ENCODE data around the gene PPP1R9A.

The PPP1R9A gene

DNA sequence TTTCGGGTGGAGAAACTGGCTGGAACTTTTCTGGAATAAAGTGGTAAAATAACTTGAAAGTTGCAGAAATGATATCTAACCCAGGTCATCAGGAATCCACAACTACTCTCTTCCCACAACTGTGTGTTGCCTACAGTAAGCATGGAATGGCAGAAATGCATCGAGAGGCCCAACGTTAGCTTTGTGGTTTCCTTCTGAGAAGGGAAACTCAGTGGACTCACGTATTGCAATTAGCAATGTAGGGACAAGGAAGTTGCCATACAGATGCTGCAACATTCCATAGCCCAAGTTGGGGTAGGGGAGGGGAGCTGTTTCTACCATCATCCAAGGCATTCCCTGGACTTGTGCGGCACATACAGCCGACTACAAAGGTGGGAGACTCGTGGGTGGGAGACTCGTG is 415.0 kb downstream of the PPP1R9A start:
- Mint-ChIP-seq H3K27ac (no peak overlapping the region), H3K4me3 (no peak overlapping the region), H3K27me3 (ENCODE audit: low read depth) (peaks cover 10% of the 10 kb centered on the region), H3K4me1 (ENCODE audit: low read depth) (peaks cover 5% of the 10 kb centered on the region), H3K36me3 (ENCODE audit: low read depth) (no peaks in the 10 kb centered on the region), H3K9me3 (peaks cover 14% of the 10 kb centered on the region)
- DNase-seq (ENCODE audit: low spot score), result no peak

GRCh38 chr7:95322854-95323253 is 415.5 kb downstream of the PPP1R9A start:
- Mint-ChIP-seq H3K4me1 (ENCODE audit: low read depth) (peaks cover 5% of the 10 kb centered on the region), H3K4me3 (no peak overlapping the region), H3K27ac (no peak overlapping the region), H3K27me3 (ENCODE audit: low read depth) (peaks cover 10% of the 10 kb centered on the region), H3K36me3 (ENCODE audit: low read depth) (peaks cover 2% of the 10 kb centered on the region), H3K9me3 (peaks cover 15% of the 10 kb centered on the region)
- DNase-seq (ENCODE audit: low spot score), result no peak

DNA sequence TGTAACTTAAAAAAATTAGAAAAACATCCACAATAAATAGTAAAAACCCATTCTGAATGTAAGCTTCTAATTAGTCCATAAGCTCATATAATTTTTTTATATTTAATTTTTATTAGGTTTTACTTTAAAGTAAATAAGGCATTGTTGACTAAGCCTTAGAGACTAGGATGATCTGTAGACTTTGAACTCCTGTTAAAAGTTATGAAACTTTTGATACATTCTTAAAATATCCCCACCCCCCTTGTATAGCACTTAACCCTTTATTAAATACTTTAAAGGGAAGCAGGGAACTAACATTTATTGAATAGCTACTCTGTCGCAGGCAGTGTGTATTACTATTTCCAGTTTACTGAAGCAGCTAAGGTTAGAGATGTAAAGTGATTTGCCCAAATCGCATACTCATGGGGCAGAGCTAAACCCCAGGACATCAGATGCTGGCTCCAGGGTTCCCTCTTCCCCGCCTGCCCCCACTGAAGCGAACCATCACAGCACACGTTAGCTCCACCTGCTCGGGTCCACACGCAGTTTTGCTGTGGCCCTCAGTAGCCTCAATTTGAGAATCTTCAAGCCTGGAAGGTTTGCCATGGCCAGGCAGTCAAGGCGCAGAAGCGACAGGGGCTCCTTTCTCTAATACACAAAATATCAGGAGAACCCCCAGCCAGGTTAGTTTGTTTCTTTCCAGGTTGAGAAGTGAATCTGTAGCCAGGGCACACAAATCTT is 416.2 kb downstream of the PPP1R9A start:
- no peak overlapping the region for H3K27ac Mint-ChIP-seq
- DNase-seq (ENCODE audit: low spot score), result no peak
- H3K27me3 Mint-ChIP-seq (ENCODE audit: low read depth), result peaks cover 10% of the 10 kb centered on the region
- no peak overlapping the region for H3K4me3 Mint-ChIP-seq
- peaks cover 2% of the 10 kb centered on the region for H3K36me3 Mint-ChIP-seq (ENCODE audit: low read depth)
- H3K9me3 Mint-ChIP-seq, result peaks cover 15% of the 10 kb centered on the region
- H3K4me1 Mint-ChIP-seq (ENCODE audit: low read depth), result peaks cover 5% of the 10 kb centered on the region

- H3K36me3 Mint-ChIP-seq (ENCODE audit: low read depth), result peaks cover 2% of the 10 kb centered on the region
- peaks cover 15% of the 10 kb centered on the region for H3K9me3 Mint-ChIP-seq
- H3K4me3 Mint-ChIP-seq, result peak within 1 kb of the TSS; percentile 35
- H3K4me1 Mint-ChIP-seq (ENCODE audit: low read depth), result peaks cover 5% of the 10 kb centered on the region
- no peak within 1 kb of the TSS for H3K27ac Mint-ChIP-seq
- DNase-seq (ENCODE audit: low spot score), result peak; percentile 5
- peaks cover 10% of the 10 kb centered on the region for H3K27me3 Mint-ChIP-seq (ENCODE audit: low read depth)
Measured at GRCh38 chr7:95324431-95324830, 417.0 kb downstream of the PPP1R9A start, which contains the start of gene PON1. TSS of gene PON1 (minus strand) at chr7:95324532. CDS start at chr7:95324475, 57 bp downstream.

DNA sequence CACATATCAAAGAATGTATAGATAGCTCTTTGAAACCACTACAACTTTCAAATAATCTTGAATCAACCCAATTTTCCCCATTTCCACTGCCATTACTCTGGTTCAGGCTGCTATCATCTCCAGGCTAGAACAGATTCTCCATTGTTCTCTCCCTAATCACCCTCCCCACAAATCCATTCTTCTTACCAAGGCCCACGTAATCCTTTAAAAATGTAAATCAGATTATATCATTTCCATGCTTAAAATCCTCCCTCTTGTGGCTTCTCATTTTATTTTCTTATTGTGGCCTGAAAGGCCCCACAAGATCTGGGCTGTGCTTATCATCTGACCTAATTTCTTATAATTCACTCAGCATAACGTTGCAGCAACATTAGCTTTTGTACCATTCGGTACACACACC is 420.0 kb downstream of the PPP1R9A start:
- Mint-ChIP-seq H3K9me3 (peaks cover 15% of the 10 kb centered on the region), H3K27me3 (ENCODE audit: low read depth) (peaks cover 10% of the 10 kb centered on the region), H3K4me1 (ENCODE audit: low read depth) (peaks cover 17% of the 10 kb centered on the region), H3K27ac (no peak overlapping the region), H3K4me3 (no peak overlapping the region), H3K36me3 (ENCODE audit: low read depth) (peaks cover 2% of the 10 kb centered on the region)
- DNase-seq (ENCODE audit: low spot score), result no peak

DNA sequence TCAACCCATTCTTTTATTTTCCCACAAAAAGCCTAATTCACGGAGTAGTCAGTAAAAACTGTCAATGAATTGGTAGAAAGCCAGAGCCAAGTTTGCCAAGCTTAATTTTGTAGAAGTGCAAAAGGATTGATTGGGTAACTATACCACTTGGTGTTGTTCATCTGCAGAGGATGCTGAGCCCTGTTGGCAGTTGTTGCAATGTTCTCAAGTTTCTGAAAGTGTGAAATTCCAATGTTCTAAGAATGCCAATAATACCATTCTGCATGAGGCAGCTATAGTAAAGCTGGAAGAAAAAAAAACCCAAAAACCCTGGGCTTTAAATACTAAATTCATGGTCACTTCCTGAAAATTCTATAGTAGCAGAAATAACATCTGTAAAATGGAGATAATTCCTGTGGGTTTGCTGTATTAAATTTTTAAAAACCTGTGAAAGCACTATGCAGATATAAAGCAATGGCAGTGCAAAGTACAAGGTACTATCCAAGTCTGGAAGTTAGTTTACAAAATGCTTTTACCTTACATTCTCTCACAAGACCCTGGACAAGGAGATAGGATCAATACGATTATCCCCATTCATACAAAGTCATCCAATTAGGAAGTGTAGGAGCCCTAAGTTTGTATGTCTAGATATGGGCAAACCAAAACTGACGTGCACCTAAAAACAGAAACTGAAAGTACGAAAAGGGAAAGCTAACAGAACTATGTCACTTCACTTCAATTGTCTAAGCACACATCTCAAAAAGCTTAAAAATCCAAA is 423.0 kb downstream of the PPP1R9A start:
- peaks cover 15% of the 10 kb centered on the region for H3K9me3 Mint-ChIP-seq
- peaks cover 12% of the 10 kb centered on the region for H3K4me1 Mint-ChIP-seq (ENCODE audit: low read depth)
- H3K27me3 Mint-ChIP-seq (ENCODE audit: low read depth), result peaks cover 6% of the 10 kb centered on the region
- H3K27ac Mint-ChIP-seq, result peak overlapping the region; percentile 75
- peak overlapping the region; percentile 62 for H3K4me3 Mint-ChIP-seq
- H3K36me3 Mint-ChIP-seq (ENCODE audit: low read depth), result peaks cover 2% of the 10 kb centered on the region
- no peak for DNase-seq (ENCODE audit: low spot score)

DNA sequence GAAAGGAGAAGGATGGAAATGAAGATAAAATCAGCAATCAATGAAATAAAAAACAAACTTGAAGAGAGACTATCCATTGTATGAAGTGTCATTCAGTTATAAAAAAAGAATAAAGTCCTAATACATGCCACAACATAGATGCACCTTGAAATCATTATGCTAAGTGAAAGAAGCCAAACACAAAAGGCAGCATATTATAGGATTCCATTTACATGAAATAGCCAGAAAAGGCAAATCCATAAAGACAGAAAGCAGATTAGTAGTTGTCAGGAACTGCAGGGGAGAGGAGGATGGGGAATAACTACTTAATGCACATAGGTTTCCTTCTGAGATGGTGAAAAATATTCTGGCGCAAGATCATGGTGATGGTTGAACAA is 423.6 kb downstream of the PPP1R9A start:
- H3K27me3 Mint-ChIP-seq (ENCODE audit: low read depth), result peaks cover 2% of the 10 kb centered on the region
- H3K27ac Mint-ChIP-seq, result peak overlapping the region; percentile 75
- H3K36me3 Mint-ChIP-seq (ENCODE audit: low read depth), result peaks cover 2% of the 10 kb centered on the region
- peak overlapping the region; percentile 62 for H3K4me3 Mint-ChIP-seq
- peaks cover 9% of the 10 kb centered on the region for H3K9me3 Mint-ChIP-seq
- no peak for DNase-seq (ENCODE audit: low spot score)
- H3K4me1 Mint-ChIP-seq (ENCODE audit: low read depth), result peaks cover 12% of the 10 kb centered on the region

GRCh38 chr7:95334447-95334846 is 427.1 kb downstream of the PPP1R9A start:
- Mint-ChIP-seq H3K4me3 (no peak overlapping the region), H3K27me3 (ENCODE audit: low read depth) (peaks cover 8% of the 10 kb centered on the region), H3K4me1 (ENCODE audit: low read depth) (peaks cover 12% of the 10 kb centered on the region), H3K27ac (no peak overlapping the region), H3K9me3 (no peaks in the 10 kb centered on the region), H3K36me3 (ENCODE audit: low read depth) (no peaks in the 10 kb centered on the region)
- no peak for DNase-seq (ENCODE audit: low spot score)

DNA sequence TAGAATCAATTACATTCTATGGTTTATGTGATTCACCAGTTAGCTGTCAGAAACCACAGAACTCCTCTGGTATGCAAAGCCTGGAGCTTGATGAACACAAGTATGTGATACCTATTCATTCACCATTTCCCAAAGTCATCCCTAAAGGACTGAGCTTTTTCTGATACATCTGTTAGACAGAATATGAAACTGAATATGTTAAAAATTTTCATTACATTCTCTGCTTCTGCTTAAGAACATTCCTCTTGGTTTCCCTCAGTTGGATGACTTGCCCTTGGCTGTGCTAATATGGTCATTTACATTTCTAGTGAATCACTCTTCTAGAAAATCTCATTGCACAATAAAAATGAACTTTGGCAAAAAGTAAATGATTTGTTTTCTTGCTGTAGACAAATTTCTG is 427.7 kb downstream of the PPP1R9A start:
- Mint-ChIP-seq H3K27me3 (ENCODE audit: low read depth) (peaks cover 8% of the 10 kb centered on the region), H3K36me3 (ENCODE audit: low read depth) (no peaks in the 10 kb centered on the region), H3K27ac (no peak overlapping the region), H3K9me3 (no peaks in the 10 kb centered on the region), H3K4me1 (ENCODE audit: low read depth) (peaks cover 10% of the 10 kb centered on the region), H3K4me3 (no peak overlapping the region)
- DNase-seq (ENCODE audit: low spot score), result no peak

GRCh38 chr7:95338832-95339231 is 431.4 kb downstream of the PPP1R9A start:
- H3K27ac Mint-ChIP-seq, result no peak overlapping the region
- no peak overlapping the region for H3K4me3 Mint-ChIP-seq
- H3K27me3 Mint-ChIP-seq (ENCODE audit: low read depth), result peaks cover 6% of the 10 kb centered on the region
- no peak for DNase-seq (ENCODE audit: low spot score)
- H3K4me1 Mint-ChIP-seq (ENCODE audit: low read depth), result no peaks in the 10 kb centered on the region
- H3K36me3 Mint-ChIP-seq (ENCODE audit: low read depth), result no peaks in the 10 kb centered on the region
- no peaks in the 10 kb centered on the region for H3K9me3 Mint-ChIP-seq

GRCh38 chr7:95340491-95340890 is 433.1 kb downstream of the PPP1R9A start:
- peaks cover 6% of the 10 kb centered on the region for H3K27me3 Mint-ChIP-seq (ENCODE audit: low read depth)
- no peaks in the 10 kb centered on the region for H3K9me3 Mint-ChIP-seq
- DNase-seq (ENCODE audit: low spot score), result no peak
- no peak overlapping the region for H3K27ac Mint-ChIP-seq
- no peaks in the 10 kb centered on the region for H3K4me1 Mint-ChIP-seq (ENCODE audit: low read depth)
- H3K4me3 Mint-ChIP-seq, result no peak overlapping the region
- no peaks in the 10 kb centered on the region for H3K36me3 Mint-ChIP-seq (ENCODE audit: low read depth)

GRCh38 chr7:95342029-95342428 is 434.6 kb downstream of the PPP1R9A start:
- DNase-seq (ENCODE audit: low spot score), result no peak
- no peaks in the 10 kb centered on the region for H3K9me3 Mint-ChIP-seq
- H3K27ac Mint-ChIP-seq, result no peak overlapping the region
- no peaks in the 10 kb centered on the region for H3K4me1 Mint-ChIP-seq (ENCODE audit: low read depth)
- H3K4me3 Mint-ChIP-seq, result no peak overlapping the region
- no peaks in the 10 kb centered on the region for H3K36me3 Mint-ChIP-seq (ENCODE audit: low read depth)
- peaks cover 4% of the 10 kb centered on the region for H3K27me3 Mint-ChIP-seq (ENCODE audit: low read depth)

GRCh38 chr7:95342642-95343307 is 435.4 kb downstream of the PPP1R9A start:
- Mint-ChIP-seq H3K27ac (no peak overlapping the region), H3K4me3 (no peak overlapping the region), H3K4me1 (ENCODE audit: low read depth) (no peaks in the 10 kb centered on the region), H3K9me3 (no peaks in the 10 kb centered on the region), H3K27me3 (ENCODE audit: low read depth) (peaks cover under 1% of the 10 kb centered on the region), H3K36me3 (ENCODE audit: low read depth) (no peaks in the 10 kb centered on the region)
- DNase-seq (ENCODE audit: low spot score), result no peak
